Measurements from ENCODE around the gene PHF20.
"Not testable (repeated sequence)": the region's sequence is repeated elsewhere in the genome, so short reads cannot be mapped to it uniquely, and the experiment has no call there.

PHF20 gene

GRCh38 chr20:35842361-35842760, 70.5 kb downstream of the PHF20 start:
- no peak for DNase-seq

DNA sequence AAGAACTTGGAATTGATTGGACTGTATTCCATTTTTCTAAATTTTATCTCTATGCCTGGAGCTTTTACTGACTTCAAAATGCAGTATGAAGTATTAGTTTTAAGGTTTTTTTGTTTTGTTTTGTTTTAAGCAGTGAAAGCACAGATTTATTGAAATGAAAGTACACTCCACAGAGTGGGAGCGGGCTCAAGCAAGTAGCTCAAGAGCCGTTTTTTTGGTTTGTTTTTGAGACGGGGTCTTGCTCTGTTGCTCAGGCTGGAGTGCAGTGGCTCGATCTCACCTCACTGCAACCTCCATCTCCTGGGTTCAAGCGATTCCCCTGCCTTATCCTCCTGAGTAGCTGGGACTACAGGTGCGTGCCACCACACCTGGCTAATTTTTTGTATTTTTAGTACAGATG, 72.1 kb downstream of the PHF20 start:
- DNase-seq: not testable (repeated sequence)

DNA sequence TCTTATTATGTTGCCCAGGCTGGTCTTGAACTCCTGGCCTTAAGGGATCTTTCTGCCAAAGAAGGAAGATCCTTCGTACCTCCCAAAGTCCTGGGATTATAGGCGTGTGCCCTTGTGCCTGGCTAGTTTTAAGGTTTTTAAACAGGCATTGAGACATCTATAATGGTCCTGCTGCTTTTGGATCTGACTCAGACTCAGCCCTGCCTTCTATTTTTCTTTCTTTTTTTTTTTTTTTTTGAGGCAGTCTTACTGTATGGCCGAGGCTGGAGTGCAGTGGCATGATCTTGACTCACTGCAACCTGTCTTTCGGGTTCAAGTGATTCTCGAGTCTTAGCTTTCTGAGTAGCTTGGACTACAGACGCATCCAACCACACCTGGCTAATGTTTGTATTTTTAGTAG, 73.7 kb downstream of the PHF20 start:
- no peak for DNase-seq

GRCh38 chr20:35849706-35850105, 77.9 kb downstream of the PHF20 start:
- DNase-seq: no peak

- not testable (repeated sequence) for DNase-seq
These were observed 79.8 kb downstream of the PHF20 start for GRCh38 chr20:35851659-35852058.

- DNase-seq: no peak
These were observed 83.0 kb downstream of the PHF20 start for GRCh38 chr20:35854713-35855348.

- DNase-seq: not testable (repeated sequence)
These were observed 83.8 kb downstream of the PHF20 start for GRCh38 chr20:35855641-35856040.

DNA sequence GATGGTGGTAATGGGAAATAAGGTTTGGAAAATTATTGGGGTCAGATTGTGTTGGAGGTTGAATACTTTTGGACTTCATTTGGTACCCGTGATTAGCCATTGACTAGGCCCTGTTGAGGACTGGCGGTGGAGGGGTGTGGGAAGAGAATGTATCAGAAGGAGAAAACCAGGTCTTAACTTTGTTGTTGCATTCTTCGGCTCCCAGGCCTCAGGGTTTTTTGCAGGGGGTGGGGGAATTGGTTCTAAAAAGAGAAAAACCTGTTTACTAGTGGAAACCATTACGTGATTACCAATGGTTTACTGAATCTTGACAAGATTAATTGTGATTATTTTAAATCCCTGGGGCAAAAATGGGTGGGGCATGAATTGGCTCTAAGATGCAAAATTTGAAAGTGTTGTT, 85.1 kb downstream of the PHF20 start:
- no peak for DNase-seq

- no peak for DNase-seq
These were observed 94.8 kb downstream of the PHF20 start for GRCh38 chr20:35866418-35867202.

GRCh38 chr20:35870541-35871258, 98.9 kb downstream of the PHF20 start:
- no peak for DNase-seq

- no peak for DNase-seq
These were observed 99.5 kb downstream of the PHF20 start for GRCh38 chr20:35871259-35871771.

DNA sequence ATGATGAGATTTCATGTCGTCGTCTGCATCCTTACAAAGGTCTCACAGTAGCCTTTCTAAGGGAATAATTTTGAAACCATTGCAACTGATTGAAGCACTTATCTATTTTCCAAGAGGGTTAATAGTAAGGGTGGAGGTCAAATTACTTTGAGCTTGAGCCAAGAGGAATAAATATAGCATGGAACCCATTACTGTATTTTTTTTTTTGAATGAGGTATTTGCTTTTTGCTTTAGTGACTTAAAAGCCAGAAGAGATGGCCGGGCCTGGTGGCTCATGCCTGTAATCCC, 104.2 kb downstream of the PHF20 start:
- DNase-seq: no peak

DNA sequence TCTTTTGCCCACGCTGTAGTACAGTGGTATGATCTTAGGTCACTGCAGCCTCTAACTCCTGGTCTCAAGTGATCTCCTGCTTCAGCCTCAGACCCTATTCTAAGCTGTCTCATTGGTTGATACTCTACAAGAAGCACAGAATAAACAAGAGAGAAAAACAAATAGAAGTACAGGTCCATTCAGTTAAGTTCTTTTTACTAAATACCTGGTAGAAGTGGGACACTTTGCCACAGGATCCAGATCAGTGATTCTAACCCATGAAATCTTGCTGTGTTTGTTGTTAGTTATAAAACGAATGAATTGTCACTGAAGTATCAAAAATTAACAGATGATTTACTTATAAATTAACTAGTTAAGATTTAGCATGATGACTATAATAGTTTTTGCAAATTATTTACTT, 105.8 kb downstream of the PHF20 start:
- DNase-seq: no peak

- no peak for DNase-seq
These were observed 106.4 kb downstream of the PHF20 start for GRCh38 chr20:35878113-35878625.

GRCh38 chr20:35881676-35882075, 109.9 kb downstream of the PHF20 start:
- no peak for DNase-seq

DNA sequence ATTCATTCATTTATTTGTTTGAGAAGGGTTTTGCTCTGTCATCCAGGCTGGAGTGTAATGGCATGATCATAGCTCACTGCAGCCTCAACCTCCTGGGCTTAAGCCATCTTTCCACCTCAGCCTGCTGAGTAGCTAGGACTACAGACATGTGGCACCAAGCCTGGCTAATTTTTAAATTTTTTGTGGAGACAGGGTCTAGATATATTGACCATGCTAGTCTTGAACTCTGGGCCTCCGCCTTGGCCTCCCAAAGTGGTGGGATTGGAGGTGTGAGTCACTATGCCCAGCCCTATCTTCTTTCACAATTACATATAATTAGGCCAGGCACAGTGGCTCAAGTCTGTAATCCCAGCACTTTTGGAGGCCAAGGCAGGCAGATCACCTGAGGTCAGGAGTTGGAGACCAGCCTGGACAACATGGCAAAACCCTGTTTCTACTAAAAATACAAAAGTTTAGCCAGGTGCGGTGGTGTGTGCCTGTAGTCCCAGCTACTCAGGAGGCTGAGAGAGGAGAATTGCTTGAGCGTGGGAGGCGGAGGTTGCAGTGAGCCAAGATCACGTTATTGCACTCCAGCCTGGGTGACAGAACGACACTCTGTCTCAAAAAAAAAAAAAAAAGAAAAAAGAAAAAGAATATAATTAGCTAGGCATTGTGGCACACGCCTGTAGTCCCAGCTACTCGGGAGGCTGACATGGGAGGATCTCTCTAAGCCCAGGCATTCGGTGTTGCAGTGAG, 110.8 kb downstream of the PHF20 start:
- not testable (repeated sequence) for DNase-seq

- DNase-seq: no peak
These were observed 111.5 kb downstream of the PHF20 start for GRCh38 chr20:35883336-35883777.

- DNase-seq: peak; percentile 57
These were observed 112.1 kb downstream of the PHF20 start for GRCh38 chr20:35883778-35884540.

GRCh38 chr20:35884541-35884865, 112.7 kb downstream of the PHF20 start:
- no peak for DNase-seq

GRCh38 chr20:35885212-35885611, 113.4 kb downstream of the PHF20 start:
- DNase-seq: no peak

DNA sequence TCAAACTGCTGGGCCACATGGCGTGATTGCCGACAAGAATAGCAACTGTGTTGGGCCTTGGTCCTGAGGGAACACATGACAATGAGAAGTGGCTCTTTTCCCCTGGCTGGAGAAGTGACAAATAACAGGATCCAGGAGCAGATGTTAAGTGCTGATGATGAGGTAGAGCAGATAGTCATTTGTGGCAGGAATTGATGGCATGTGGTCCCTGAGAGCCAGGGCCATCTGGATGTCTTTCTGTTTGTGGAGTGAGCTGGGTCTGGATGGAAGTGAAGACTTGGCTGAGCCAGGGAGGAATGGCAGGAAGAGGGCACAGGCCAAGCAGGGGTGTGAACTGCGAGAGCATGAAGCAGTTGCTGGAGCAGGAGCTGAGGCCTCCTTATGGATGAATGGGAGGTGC, 114.7 kb downstream of the PHF20 start:
- no peak for DNase-seq

- DNase-seq: no peak
These were observed 115.7 kb downstream of the PHF20 start for GRCh38 chr20:35887393-35888064.

Data from CD4-positive, alpha-beta T cell treated with Interferon gamma for 1 hour (primary cell).